ENCODE results near the gene HTT. TPM values are rescaled to one million over a fixed set of nuclear protein-coding genes. Genes with fewer than 3 reads are reported as not detected.

HTT gene
- total and polyA plus RNA-seq, 9 donors: 13.3 to 63.2 (median 38.6) TPM

DNA sequence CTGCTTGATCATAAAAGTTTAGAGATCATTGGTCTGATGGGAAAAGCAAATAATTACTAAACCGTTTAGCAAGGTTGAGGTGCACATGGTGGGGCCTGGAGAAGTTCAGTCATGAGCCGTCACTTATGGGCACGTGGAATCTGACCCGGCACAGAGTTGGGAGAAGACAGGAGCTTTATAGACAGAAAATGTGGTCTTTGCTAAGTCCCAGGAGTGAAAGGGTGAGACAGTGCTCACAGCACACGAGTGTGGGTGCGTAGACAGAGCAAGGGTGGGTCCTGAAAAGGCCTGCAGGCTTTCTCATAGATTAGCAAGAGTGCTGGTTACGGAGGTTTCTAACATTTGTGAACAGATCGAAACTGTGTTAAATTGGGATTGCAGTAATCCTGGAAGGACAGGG is 43.8 kb downstream of the HTT start:
- H3K27me3 ChIP-seq: no peaks in the 10 kb centered on the region
- H3K36me3 ChIP-seq: no peaks in the 10 kb centered on the region
- TF ChIP-seq, protein P1, sequence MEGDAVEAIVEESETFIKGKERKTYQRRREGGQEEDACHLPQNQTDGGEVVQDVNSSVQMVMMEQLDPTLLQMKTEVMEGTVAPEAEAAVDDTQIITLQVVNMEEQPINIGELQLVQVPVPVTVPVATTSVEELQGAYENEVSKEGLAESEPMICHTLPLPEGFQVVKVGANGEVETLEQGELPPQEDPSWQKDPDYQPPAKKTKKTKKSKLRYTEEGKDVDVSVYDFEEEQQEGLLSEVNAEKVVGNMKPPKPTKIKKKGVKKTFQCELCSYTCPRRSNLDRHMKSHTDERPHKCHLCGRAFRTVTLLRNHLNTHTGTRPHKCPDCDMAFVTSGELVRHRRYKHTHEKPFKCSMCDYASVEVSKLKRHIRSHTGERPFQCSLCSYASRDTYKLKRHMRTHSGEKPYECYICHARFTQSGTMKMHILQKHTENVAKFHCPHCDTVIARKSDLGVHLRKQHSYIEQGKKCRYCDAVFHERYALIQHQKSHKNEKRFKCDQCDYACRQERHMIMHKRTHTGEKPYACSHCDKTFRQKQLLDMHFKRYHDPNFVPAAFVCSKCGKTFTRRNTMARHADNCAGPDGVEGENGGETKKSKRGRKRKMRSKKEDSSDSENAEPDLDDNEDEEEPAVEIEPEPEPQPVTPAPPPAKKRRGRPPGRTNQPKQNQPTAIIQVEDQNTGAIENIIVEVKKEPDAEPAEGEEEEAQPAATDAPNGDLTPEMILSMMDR (IDR thresholded peaks at IDR 0.05): no peak
- TF ChIP-seq POLR2A (IDR thresholded peaks at IDR 0.05) (no peak), EP300 (IDR thresholded peaks at IDR 0.05) (no peak)
- H3K4me1 ChIP-seq (ENCODE audit: insufficient read depth): peaks cover 20% of the 10 kb centered on the region
- H3K4me3 ChIP-seq: no peak overlapping the region
- H3K9me3 ChIP-seq: no peaks in the 10 kb centered on the region
- intact Hi-C loops (cut with DNase I): no loop called here
- no peak overlapping the region for H3K27ac ChIP-seq
- 88 to 93% (median 92%) methylated on average over 8 of the region's 8 CpGs for WGBS, 3 donors
- DNase-seq: no peak

DNA sequence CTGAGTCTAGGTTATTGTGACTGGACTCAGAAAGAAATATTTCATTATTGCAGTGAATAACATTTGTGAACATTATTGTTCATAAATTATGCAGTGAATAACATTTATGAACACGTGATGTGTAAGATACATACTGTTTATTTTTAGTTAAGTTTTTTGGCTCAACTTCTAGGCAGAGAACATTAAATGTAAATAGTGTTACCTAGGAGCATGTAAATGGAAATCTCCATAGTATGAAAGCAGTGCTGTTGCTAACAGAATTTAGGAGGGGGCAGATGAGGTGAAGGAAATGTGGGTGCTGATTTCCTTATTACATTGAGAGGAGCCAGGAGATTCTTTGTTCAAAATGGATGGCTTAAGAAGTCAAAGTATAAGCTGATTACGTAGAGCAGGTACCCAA is 45.0 kb downstream of the HTT start:
- intact Hi-C loops (cut with DNase I): no loop called here
- no peak for DNase-seq
- WGBS, 3 donors: 85 to 95% (median 86%) methylated on average over 2 of the region's 2 CpGs
- no peak for TF ChIP-seq EP300 (IDR thresholded peaks at IDR 0.05)
- TF ChIP-seq POLR2A (IDR thresholded peaks at IDR 0.05): no peak
- TF ChIP-seq, protein P1 (IDR thresholded peaks at IDR 0.05): no peak
- Histone ChIP-seq H3K4me3 (no peak overlapping the region), H3K27me3 (no peaks in the 10 kb centered on the region), H3K9me3 (no peaks in the 10 kb centered on the region), H3K27ac (no peak overlapping the region), H3K36me3 (no peaks in the 10 kb centered on the region), H3K4me1 (ENCODE audit: insufficient read depth) (peaks cover 16% of the 10 kb centered on the region)

DNA sequence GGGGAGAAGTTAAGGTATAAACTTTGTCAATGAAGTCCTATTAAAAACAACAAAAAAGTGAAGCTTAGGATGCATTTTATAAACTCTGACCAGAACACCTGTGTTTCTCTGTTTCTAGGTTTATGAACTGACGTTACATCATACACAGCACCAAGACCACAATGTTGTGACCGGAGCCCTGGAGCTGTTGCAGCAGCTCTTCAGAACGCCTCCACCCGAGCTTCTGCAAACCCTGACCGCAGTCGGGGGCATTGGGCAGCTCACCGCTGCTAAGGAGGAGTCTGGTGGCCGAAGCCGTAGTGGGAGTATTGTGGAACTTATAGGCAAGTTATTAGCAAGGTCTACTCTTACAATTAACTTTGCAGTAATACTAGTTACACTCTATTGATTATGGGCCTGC is 46.6 kb downstream of the HTT start:
- H3K36me3 ChIP-seq: no peaks in the 10 kb centered on the region
- intact Hi-C loops (cut with DNase I): no loop called here
- WGBS, 3 donors: 92 to 96% (median 96%) methylated on average over 9 of the region's 9 CpGs
- no peak overlapping the region for H3K4me3 ChIP-seq
- TF ChIP-seq, protein P1 (IDR thresholded peaks at IDR 0.05): no peak
- TF ChIP-seq EP300 (IDR thresholded peaks at IDR 0.05) (no peak), POLR2A (IDR thresholded peaks at IDR 0.05) (no peak)
- no peak overlapping the region for H3K27ac ChIP-seq
- H3K4me1 ChIP-seq (ENCODE audit: insufficient read depth): peaks cover 9% of the 10 kb centered on the region
- H3K9me3 ChIP-seq: no peaks in the 10 kb centered on the region
- no peak for DNase-seq
- no peaks in the 10 kb centered on the region for H3K27me3 ChIP-seq

DNA sequence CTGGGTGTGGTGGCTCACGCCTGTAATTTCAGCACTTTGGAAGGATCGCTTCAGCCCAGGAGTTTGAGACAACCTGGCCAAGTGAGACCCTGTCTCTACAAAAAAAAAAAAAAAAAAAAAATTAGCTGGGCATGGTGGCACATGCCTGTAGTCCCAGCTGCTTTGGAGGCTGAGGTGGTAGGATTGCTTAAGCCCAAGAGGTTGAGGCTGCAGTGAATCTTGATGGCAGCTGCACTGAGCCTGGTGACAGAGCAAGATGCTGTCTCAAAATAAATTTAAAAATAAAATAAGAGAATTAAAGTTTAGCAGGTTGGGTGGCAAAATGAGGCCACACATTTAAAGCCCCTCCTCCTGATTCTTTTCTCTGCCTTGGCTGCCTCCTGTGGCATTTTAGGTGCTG is 47.1 kb downstream of the HTT start:
- intact Hi-C loops (cut with DNase I): no loop called here
- H3K36me3 ChIP-seq: no peaks in the 10 kb centered on the region
- H3K4me3 ChIP-seq: no peak overlapping the region
- WGBS, 3 donors: 91 to 93% (median 93%) methylated on average over 2 of the region's 2 CpGs
- TF ChIP-seq POLR2A (IDR thresholded peaks at IDR 0.05) (no peak), EP300 (IDR thresholded peaks at IDR 0.05) (no peak)
- TF ChIP-seq, protein P1 (IDR thresholded peaks at IDR 0.05): no peak
- H3K27ac ChIP-seq: no peak overlapping the region
- DNase-seq: no peak
- no peaks in the 10 kb centered on the region for H3K9me3 ChIP-seq
- H3K4me1 ChIP-seq (ENCODE audit: insufficient read depth): peaks cover 5% of the 10 kb centered on the region
- H3K27me3 ChIP-seq: no peaks in the 10 kb centered on the region
